Measurements from ENCODE around the gene SLC22A5. TPM values are rescaled to one million over a fixed set of nuclear protein-coding genes. Genes with fewer than 3 reads are reported as not detected.

Gene SLC22A5
- total and polyA plus RNA-seq, 10 of the 15 experiments (the other 5 are each of a cell fraction or from before 2014, with no cell fraction given), result 1.1 to 4.4 (median 2.3) TPM

DNA sequence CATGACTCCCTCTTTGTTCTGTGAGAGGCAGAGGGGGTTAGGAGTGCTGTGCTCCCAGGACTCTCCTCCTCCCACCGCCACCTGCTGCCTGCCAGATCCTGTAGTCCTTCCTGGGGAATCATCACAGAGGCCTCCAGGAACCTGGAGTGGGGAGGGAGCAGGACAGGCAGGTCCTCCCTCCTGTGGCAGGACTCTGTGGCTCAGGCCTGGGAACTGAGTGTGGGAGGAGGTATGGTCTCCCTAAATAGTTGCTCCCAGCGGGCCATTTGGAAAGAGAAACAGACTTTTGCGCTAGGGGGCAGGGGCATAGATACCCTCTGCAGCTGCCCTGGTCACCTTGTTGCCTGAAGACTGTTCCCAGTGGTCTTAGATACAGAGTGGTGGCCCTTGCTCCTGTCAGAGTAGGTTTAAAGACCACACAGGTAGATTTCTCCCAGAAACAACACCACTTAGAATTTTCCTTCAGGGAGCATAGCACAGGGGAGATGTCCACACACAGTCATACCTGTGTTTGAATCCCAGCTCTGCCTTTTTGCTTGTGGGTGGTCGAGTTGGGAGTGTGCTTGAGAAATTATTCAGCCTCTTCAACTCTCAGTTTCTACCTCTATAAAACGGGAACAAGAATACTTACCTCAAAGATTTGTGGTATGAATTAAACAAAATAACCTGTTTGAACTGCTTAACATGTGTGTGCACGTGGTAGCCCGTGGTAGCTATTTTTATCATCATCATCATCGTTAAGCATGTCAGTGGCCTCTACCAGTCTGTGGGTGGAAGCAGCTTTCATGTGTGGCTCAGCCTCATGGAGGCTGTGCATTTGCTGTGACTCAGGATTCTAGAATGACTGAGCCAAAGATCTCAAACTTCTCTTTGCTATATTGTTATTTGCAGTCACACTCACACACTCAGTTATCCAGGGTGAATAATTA lies 55.8 kb downstream of the SLC22A5 start (continued):
- TF ChIP-seq, protein P1, sequence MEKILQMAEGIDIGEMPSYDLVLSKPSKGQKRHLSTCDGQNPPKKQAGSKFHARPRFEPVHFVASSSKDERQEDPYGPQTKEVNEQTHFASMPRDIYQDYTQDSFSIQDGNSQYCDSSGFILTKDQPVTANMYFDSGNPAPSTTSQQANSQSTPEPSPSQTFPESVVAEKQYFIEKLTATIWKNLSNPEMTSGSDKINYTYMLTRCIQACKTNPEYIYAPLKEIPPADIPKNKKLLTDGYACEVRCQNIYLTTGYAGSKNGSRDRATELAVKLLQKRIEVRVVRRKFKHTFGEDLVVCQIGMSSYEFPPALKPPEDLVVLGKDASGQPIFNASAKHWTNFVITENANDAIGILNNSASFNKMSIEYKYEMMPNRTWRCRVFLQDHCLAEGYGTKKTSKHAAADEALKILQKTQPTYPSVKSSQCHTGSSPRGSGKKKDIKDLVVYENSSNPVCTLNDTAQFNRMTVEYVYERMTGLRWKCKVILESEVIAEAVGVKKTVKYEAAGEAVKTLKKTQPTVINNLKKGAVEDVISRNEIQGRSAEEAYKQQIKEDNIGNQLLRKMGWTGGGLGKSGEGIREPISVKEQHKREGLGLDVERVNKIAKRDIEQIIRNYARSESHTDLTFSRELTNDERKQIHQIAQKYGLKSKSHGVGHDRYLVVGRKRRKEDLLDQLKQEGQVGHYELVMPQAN (conservative IDR thresholded peaks at IDR 0.05), result no peak
- TF ChIP-seq SKIL (IDR thresholded peaks at IDR 0.05; ENCODE audit: low read depth, poor library complexity, severe bottlenecking) (peak; percentile 95), EP300 (IDR thresholded peaks at IDR 0.05; ENCODE audit: borderline replicate concordance in 1 of 2, control insufficient read depth in 1 of 2, low read depth in 2 of 2, low read length in 2 of 2) (peak; percentile 81 to 97), BCL11A (IDR thresholded peaks at IDR 0.05; ENCODE audit: low read depth, low read length) (peak; percentile 85), FOXK2 (IDR thresholded peaks at IDR 0.05) (no peak), MAX (IDR thresholded peaks at IDR 0.05; ENCODE audit: low read depth, low read length) (peak; percentile 72), ZNF207 (IDR thresholded peaks at IDR 0.05; ENCODE audit: borderline replicate concordance) (peak; percentile 30; the same call in 1 of the 2 replicates), SPI1 (IDR thresholded peaks at IDR 0.05; ENCODE audit: borderline replicate concordance, insufficient read depth, low read depth, low read length) (peak; percentile 5; the same call in 1 of the 2 replicates), MYB (IDR thresholded peaks at IDR 0.05; ENCODE audit: borderline replicate concordance, low read depth, low read length) (no peak), TCF7 (IDR thresholded peaks at IDR 0.05; ENCODE audit: borderline replicate concordance) (peak; percentile 89), EGR1 (IDR thresholded peaks at IDR 0.05; ENCODE audit: borderline replicate concordance in 1 of 2, low read depth in 2 of 2, low read length in 2 of 2) (peak in 1 of 2 experiments; percentile 80; a peak in 1 of 3 replicates), ZBTB40 (IDR thresholded peaks at IDR 0.05; ENCODE audit: borderline replicate concordance) (no peak; the same call in 1 of the 2 replicates), POLR2A (IDR thresholded peaks at IDR 0.05; ENCODE audit: low read depth, low read length) (peak; percentile 62)
- TF ChIP-seq, protein P2, sequence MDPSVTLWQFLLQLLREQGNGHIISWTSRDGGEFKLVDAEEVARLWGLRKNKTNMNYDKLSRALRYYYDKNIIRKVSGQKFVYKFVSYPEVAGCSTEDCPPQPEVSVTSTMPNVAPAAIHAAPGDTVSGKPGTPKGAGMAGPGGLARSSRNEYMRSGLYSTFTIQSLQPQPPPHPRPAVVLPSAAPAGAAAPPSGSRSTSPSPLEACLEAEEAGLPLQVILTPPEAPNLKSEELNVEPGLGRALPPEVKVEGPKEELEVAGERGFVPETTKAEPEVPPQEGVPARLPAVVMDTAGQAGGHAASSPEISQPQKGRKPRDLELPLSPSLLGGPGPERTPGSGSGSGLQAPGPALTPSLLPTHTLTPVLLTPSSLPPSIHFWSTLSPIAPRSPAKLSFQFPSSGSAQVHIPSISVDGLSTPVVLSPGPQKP (IDR thresholded peaks at IDR 0.05; ENCODE audit: low read depth, low read length), result no peak

Data from GM12878 (cell line).